Osteocyte (in vitro differentiated cells): Measurements from ENCODE around the gene MCL1. TPM values are rescaled to one million over a fixed set of nuclear protein-coding genes. Genes with fewer than 3 reads are reported as not detected.

Experiments used
- DNase-seq: peaks from one replicate; pipeline ENCODE4 v3.0.0; 2021; ENCODE audit warnings: mixed read lengths; ENCODE audit not compliant: unreplicated experiment; ENCODE audit errors: extremely low spot score
- H3K27ac Mint-ChIP-seq: one replicate; pipeline ENCODE4 v1.8.0; 2021; ENCODE audit warnings: mild to moderate bottlenecking, mixed read lengths; ENCODE audit not compliant: unreplicated experiment
- H3K27me3 Mint-ChIP-seq: one replicate; pipeline ENCODE4 v1.8.0; 2021; ENCODE audit warnings: mixed read lengths; ENCODE audit not compliant: unreplicated experiment
- H3K36me3 Mint-ChIP-seq: one replicate; pipeline ENCODE4 v1.8.0; 2021; ENCODE audit warnings: mixed read lengths; ENCODE audit not compliant: unreplicated experiment
- H3K4me1 Mint-ChIP-seq: one replicate; pipeline ENCODE4 v1.8.0; 2021; ENCODE audit warnings: mixed read lengths; ENCODE audit not compliant: unreplicated experiment
- H3K4me3 Mint-ChIP-seq: one replicate; pipeline ENCODE4 v1.8.0; 2021; ENCODE audit warnings: mild to moderate bottlenecking, moderate library complexity, mixed read lengths; ENCODE audit not compliant: unreplicated experiment
- H3K9me3 Mint-ChIP-seq: one replicate; pipeline ENCODE4 v1.8.0; 2021; ENCODE audit warnings: mixed read lengths; ENCODE audit not compliant: unreplicated experiment
- CTCF ChIP-seq: fragments of 200-600 bp; sonication (generic); IDR thresholded peaks from 2 replicates; pipeline ENCODE4 v1.5.0; 2021; ENCODE audit warnings: antibody characterized with exemption, mild to moderate bottlenecking, moderate library complexity
- total RNA-seq: library from RNA; stranded (reverse); gene quantifications from 2 replicates; pipeline ENCODE4 v1.2.1, GENCODE V29; 2021

The MCL1 gene
- total RNA-seq, 1 donor from 2014 or later: 296 TPM

DNA sequence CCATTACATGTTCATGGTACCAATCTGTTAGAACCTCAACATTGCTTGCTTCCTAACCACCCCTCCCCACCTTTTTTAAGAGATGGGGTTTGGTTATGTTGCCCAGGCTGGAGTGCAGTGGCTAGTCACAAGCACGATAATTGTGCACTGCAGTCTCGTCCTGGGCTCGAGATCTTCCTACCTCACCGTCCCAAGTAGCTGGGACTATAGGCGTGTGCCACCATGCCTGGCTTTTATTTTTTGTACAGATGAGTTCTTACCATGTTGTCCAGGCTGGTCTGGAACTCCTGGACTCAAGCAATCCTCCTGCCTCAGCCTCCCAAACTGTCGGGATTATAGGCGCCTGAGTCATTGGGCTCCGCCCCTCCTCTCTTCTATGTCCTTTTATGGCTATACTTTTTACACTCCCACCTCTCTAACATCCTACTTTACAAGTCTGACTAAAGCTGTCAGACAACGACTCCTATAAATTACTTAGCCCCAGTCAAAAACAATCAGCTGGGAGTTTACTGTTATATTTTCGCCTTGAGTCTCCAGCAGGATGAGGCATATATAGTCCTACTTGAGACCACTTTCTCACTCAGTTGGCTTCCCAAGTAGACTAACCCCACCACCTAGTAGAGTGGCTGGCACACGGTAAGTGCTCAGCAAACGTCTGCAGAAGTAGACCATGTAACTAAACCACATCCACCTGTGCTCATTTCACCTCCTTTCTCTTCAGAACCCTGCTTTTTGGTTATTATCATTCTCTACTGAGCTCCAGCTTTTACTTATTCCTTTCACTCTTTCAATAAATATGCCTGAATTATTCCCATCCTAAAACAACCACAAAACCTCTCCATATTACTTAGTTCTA is 36.2 kb upstream of the MCL1 start:
- Mint-ChIP-seq H3K36me3 (peaks cover 30% of the 10 kb centered on the region), H3K27me3 (no peaks in the 10 kb centered on the region), H3K27ac (peak overlapping the region; percentile 58), H3K4me3 (no peak overlapping the region), H3K9me3 (no peaks in the 10 kb centered on the region), H3K4me1 (peaks cover 47% of the 10 kb centered on the region)
- no peak for DNase-seq
- TF ChIP-seq CTCF: no peak

DNA sequence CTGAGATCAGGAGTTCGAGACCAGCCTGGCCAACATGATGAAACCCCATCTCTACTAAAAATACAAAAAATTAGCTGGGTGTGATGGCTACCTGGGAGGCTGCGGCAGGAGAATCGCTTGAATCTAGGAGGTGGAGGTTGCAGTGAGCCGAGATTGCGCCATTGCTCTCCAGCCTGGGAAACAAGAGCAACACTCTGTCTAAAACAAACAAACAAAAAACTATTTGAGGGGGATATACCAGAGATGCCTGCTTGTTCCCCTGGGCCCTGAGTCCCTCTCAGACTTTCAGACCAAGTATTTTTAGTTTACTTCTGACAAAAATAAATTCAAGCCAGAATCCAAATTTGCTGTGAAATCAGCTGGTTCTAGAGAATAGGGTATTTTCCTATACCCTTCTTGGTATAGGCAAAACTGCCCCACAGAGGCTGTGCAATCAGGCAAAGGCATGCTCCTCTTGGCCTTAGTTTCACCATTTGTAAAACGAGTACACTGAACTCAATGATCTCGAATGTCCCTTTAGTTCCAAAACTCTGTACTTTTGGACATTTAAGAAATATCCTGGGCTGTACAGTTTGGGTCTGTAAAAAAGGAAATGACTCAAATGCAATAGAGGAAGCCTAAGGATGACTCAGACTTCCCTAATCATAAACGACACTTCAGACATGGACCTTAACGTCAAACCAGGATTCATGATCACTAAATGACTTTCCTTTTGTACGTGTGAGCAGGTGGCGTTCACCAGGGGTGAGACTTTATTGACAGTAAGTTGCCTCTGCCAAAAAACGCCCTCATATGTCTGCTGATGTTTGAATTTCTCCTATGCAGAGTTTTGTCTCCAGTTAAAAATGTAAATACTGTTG is 33.9 kb upstream of the MCL1 start:
- H3K4me3 Mint-ChIP-seq: no peak overlapping the region
- H3K27me3 Mint-ChIP-seq: no peaks in the 10 kb centered on the region
- no peaks in the 10 kb centered on the region for H3K9me3 Mint-ChIP-seq
- no peak for DNase-seq
- TF ChIP-seq CTCF: no peak
- H3K4me1 Mint-ChIP-seq: peaks cover 42% of the 10 kb centered on the region
- peaks cover 23% of the 10 kb centered on the region for H3K36me3 Mint-ChIP-seq
- H3K27ac Mint-ChIP-seq: peak overlapping the region; percentile 88

DNA sequence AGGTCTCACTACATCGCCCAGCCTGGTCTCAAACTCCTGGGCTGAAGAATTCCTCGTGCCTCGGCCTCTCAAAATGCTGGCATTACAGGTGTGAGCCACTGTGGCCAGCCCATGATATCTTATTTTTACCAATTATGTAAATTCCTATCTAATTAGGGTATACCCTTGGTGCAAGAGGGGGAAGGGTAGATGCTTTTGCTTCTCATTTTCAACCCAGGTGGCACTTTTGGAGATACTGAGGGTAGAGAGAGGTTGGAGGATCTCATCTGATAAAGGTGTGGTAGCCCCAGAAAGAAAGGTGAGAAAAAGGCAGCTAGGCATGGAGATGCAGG is 32.6 kb upstream of the MCL1 start:
- Mint-ChIP-seq H3K9me3 (no peaks in the 10 kb centered on the region), H3K27me3 (no peaks in the 10 kb centered on the region), H3K4me1 (peaks cover 42% of the 10 kb centered on the region), H3K27ac (peak overlapping the region; percentile 88), H3K4me3 (no peak overlapping the region), H3K36me3 (peaks cover 21% of the 10 kb centered on the region)
- DNase-seq: no peak
- no peak for TF ChIP-seq CTCF

GRCh38 chr1:150610576-150610975 is 31.2 kb upstream of the MCL1 start:
- H3K36me3 Mint-ChIP-seq: peaks cover 8% of the 10 kb centered on the region
- peaks cover 42% of the 10 kb centered on the region for H3K4me1 Mint-ChIP-seq
- DNase-seq: no peak
- TF ChIP-seq CTCF: no peak
- no peak overlapping the region for H3K4me3 Mint-ChIP-seq
- H3K27ac Mint-ChIP-seq: peak overlapping the region; percentile 88
- no peaks in the 10 kb centered on the region for H3K27me3 Mint-ChIP-seq
- no peaks in the 10 kb centered on the region for H3K9me3 Mint-ChIP-seq

GRCh38 chr1:150609732-150610131 is 30.3 kb upstream of the MCL1 start:
- Mint-ChIP-seq H3K27ac (peak overlapping the region; percentile 88), H3K36me3 (peaks cover 4% of the 10 kb centered on the region), H3K27me3 (no peaks in the 10 kb centered on the region), H3K9me3 (no peaks in the 10 kb centered on the region), H3K4me3 (no peak overlapping the region), H3K4me1 (peaks cover 44% of the 10 kb centered on the region)
- DNase-seq: no peak
- TF ChIP-seq CTCF: no peak
